Suprapubic skin (tissue), 4 donors: ENCODE results near the gene IQGAP2.
"Not testable (repeated sequence)": the region's sequence is repeated elsewhere in the genome, so short reads cannot be mapped to it uniquely, and the experiment has no call there.

Experiments
- CTCF ChIP-seq, 2 donors: fragments of 200-600 bp in 1 of 2; fragments of 450-650 bp in 1 of 2; sonication (generic) in 1 of 2; IDR thresholded peaks; one replicate each; pipeline ENCODE4 v1.5.1; 2016 to 2019; ENCODE audit warnings: antibody characterized with exemption in 2 of 2, mild to moderate bottlenecking in 1 of 2, moderate library complexity in 1 of 2
- EP300 ChIP-seq: sonication (generic); formaldehyde crosslinking; IDR thresholded peaks from one replicate; pipeline ENCODE4 v1.6.1; 2017; ENCODE audit warnings: antibody characterized with exemption
- POLR2A ChIP-seq, 2 donors: fragments of 450-650 bp; IDR thresholded peaks; one replicate each; pipeline ENCODE4 v1.6.1; 2017; ENCODE audit warnings: antibody characterized with exemption in 2 of 2, mild to moderate bottlenecking in 2 of 2, moderate library complexity in 2 of 2
- POLR2AphosphoS5 ChIP-seq, 3 donors: sonication (generic); formaldehyde crosslinking; IDR thresholded peaks; one replicate each; pipeline ENCODE4 v1.6.1; 2017; ENCODE audit warnings: antibody characterized with exemption in 3 of 3

- not testable (repeated sequence) for TF ChIP-seq POLR2A (IDR thresholded peaks at IDR 0.05); CTCF (IDR thresholded peaks at IDR 0.05); POLR2AphosphoS5 (IDR thresholded peaks at IDR 0.05); EP300
These were observed 25.5 kb downstream of the IQGAP2 start for GRCh38 chr5:76428550-76428949.
